Measurements from ENCODE around the gene FALEC. TPM values are rescaled to one million over a fixed set of nuclear protein-coding genes. Genes with fewer than 3 reads are reported as not detected.
"Not testable (repeated sequence)": the region's sequence is repeated elsewhere in the genome, so short reads cannot be mapped to it uniquely, and the experiment has no call there.

FALEC gene
- total RNA-seq, 1 experiment from 2014 or later, result not detected

- in situ Hi-C loops (cut with HindIII; ENCODE audit: low sequenced_read_pairs), result no loop called here
These were observed 64.5 kb downstream of the FALEC start for GRCh38 chr1:150579945-150580642.

GRCh38 chr1:150580966-150581365 is 65.4 kb downstream of the FALEC start:
- in situ Hi-C loops (cut with HindIII; ENCODE audit: low sequenced_read_pairs), result not testable (repeated sequence)

More at GRCh38 chr1:150579945-150580642, 64.5 kb downstream of the FALEC start:
- no peak for DNase-seq (ENCODE audit: low spot score)

GRCh38 chr1:150581437-150581836 is 65.9 kb downstream of the FALEC start:
- DNase-seq (ENCODE audit: low spot score); in situ Hi-C loops (cut with HindIII; ENCODE audit: low sequenced_read_pairs): not testable (repeated sequence)

More at GRCh38 chr1:150580966-150581365, 65.4 kb downstream of the FALEC start:
- not testable (repeated sequence) for DNase-seq (ENCODE audit: low spot score)

GRCh38 chr1:150581962-150582361 is 66.4 kb downstream of the FALEC start:
- DNase-seq (ENCODE audit: low spot score); in situ Hi-C loops (cut with HindIII; ENCODE audit: low sequenced_read_pairs): not testable (repeated sequence)

GRCh38 chr1:150582371-150582770 is 66.8 kb downstream of the FALEC start:
- in situ Hi-C loops (cut with HindIII; ENCODE audit: low sequenced_read_pairs), result no loop called here
- DNase-seq (ENCODE audit: low spot score), result no peak

Other genes starting within 250 kb of the FALEC start
- 162 and 193 TPM in 2 replicates for gene APH1A, start 246.7 kb upstream of the FALEC start, total RNA-seq (2014; rRNA removed; shearing (Covaris generic))
- gene C1orf54, start 243.0 kb upstream of the FALEC start, total RNA-seq (2014; rRNA removed; shearing (Covaris generic)), result 2.3 and 4.6 TPM in 2 replicates
- gene CIART, start 233.2 kb upstream of the FALEC start, total RNA-seq (2014; rRNA removed; shearing (Covaris generic)), result 9.5 and 11.7 TPM in 2 replicates
- gene MRPS21, start 221.9 kb upstream of the FALEC start, total RNA-seq (2014; rRNA removed; shearing (Covaris generic)), result 73.2 and 92.0 TPM in 2 replicates
- 42.0 and 52.9 TPM in 2 replicates for gene PRPF3, start 194.2 kb upstream of the FALEC start, total RNA-seq (2014; rRNA removed; shearing (Covaris generic))
- 5.4 and 5.6 TPM in 2 replicates for gene RPRD2, start 151.6 kb upstream of the FALEC start, total RNA-seq (2014; rRNA removed; shearing (Covaris generic))
- 34.6 and 36.7 TPM in 2 replicates for gene TARS2, start 28.3 kb upstream of the FALEC start, total RNA-seq (2014; rRNA removed; shearing (Covaris generic))
- gene ECM1, start 7.6 kb upstream of the FALEC start, total RNA-seq (2014; rRNA removed; shearing (Covaris generic)), result 44.5 and 60.0 TPM in 2 replicates
- 20.0 and 22.9 TPM in 2 replicates for gene ADAMTSL4, start 33.7 kb downstream of the FALEC start, total RNA-seq (2014; rRNA removed; shearing (Covaris generic))
- 112 and 129 TPM in 2 replicates for gene MCL1, start 63.9 kb downstream of the FALEC start, total RNA-seq (2014; rRNA removed; shearing (Covaris generic))
- 219 and 372 TPM in 2 replicates for gene ENSA, start 113.9 kb downstream of the FALEC start, total RNA-seq (2014; rRNA removed; shearing (Covaris generic))
- 4.4 and 11.1 TPM in 2 replicates for gene GOLPH3L, start 181.4 kb downstream of the FALEC start, total RNA-seq (2014; rRNA removed; shearing (Covaris generic))
- not detected in 2 replicates for gene HORMAD1, start 205.1 kb downstream of the FALEC start, total RNA-seq (2014; rRNA removed; shearing (Covaris generic))

Data from G401 (cell line).